Skin epidermis (tissue), 12 donors: Measurements from ENCODE around the gene ADGRG7.
A peak's percentile ranks its signal among the peaks of the same experiment; 100 is the strongest.

Source experiments
- H3K27ac ChIP-seq, 21 experiments: fragments of 200-600 bp; sonication (generic) in 11 of 21; one replicate each; pipeline ENCODE4 v1.5.0; 2020; ENCODE audit warnings: mild to moderate bottlenecking in 3 of 21, inconsistent platforms in 2 of 21, moderate library complexity in 2 of 21
- H3K4me3 ChIP-seq, 7 experiments: fragments of 200-600 bp; sonication (generic) in 2 of 7; one replicate each; pipeline ENCODE4 v1.5.0; 2020; ENCODE audit warnings: inconsistent platforms in 2 of 7, mild to moderate bottlenecking in 2 of 7, moderate library complexity in 1 of 7

ADGRG7 gene

GRCh38 chr3:100695696-100696095, 86.3 kb downstream of the ADGRG7 start:
- no peak overlapping the region for H3K27ac ChIP-seq
- no peak overlapping the region for H3K4me3 ChIP-seq

GRCh38 chr3:100696161-100696560, 86.8 kb downstream of the ADGRG7 start:
- Histone ChIP-seq H3K4me3 (no peak overlapping the region), H3K27ac (no peak overlapping the region)

GRCh38 chr3:100697172-100697571, 87.8 kb downstream of the ADGRG7 start:
- Histone ChIP-seq H3K4me3 (no peak overlapping the region), H3K27ac (no peak overlapping the region)

- H3K27ac ChIP-seq, result no peak overlapping the region
Measured at GRCh38 chr3:100697723-100698285, 88.4 kb downstream of the ADGRG7 start.

GRCh38 chr3:100698736-100699135, 89.3 kb downstream of the ADGRG7 start:
- Histone ChIP-seq H3K27ac (no peak overlapping the region), H3K4me3 (no peak overlapping the region)

More at GRCh38 chr3:100697723-100698285, 88.4 kb downstream of the ADGRG7 start:
- no peak overlapping the region for H3K4me3 ChIP-seq

- no peak overlapping the region for H3K27ac ChIP-seq
- no peak overlapping the region for H3K4me3 ChIP-seq
Measured at GRCh38 chr3:100700708-100701107, 91.3 kb downstream of the ADGRG7 start.

GRCh38 chr3:100702082-100702979, 92.9 kb downstream of the ADGRG7 start:
- no peak overlapping the region for H3K27ac ChIP-seq

GRCh38 chr3:100702980-100703345, 93.6 kb downstream of the ADGRG7 start:
- H3K27ac ChIP-seq, result no peak overlapping the region
- H3K4me3 ChIP-seq, result no peak overlapping the region

More at GRCh38 chr3:100702082-100702979, 92.9 kb downstream of the ADGRG7 start:
- H3K4me3 ChIP-seq, result no peak overlapping the region

GRCh38 chr3:100703865-100704264, 94.5 kb downstream of the ADGRG7 start:
- Histone ChIP-seq H3K27ac (no peak overlapping the region), H3K4me3 (no peak overlapping the region)

GRCh38 chr3:100706365-100706764, 97.0 kb downstream of the ADGRG7 start:
- H3K4me3 ChIP-seq, result no peak overlapping the region
- no peak overlapping the region for H3K27ac ChIP-seq

GRCh38 chr3:100708644-100708988, 99.2 kb downstream of the ADGRG7 start:
- peak overlapping the region; percentile 48 to 89 (median 79) for H3K4me3 ChIP-seq
- H3K27ac ChIP-seq, result peak overlapping the region in 20 of 21 experiments; percentile 20 to 99 (median 96)

- peak within 1 kb of the TSS; percentile 89 to 99 (median 97) for H3K27ac ChIP-seq
Measured at GRCh38 chr3:100708989-100709841, 99.8 kb downstream of the ADGRG7 start, which contains the start of gene TFG. Gene TFG, plus strand, starts transcription at chr3:100709494. Its CDS starts 4,192 bp downstream, at chr3:100713686.

GRCh38 chr3:100709842-100710260, 100.5 kb downstream of the ADGRG7 start:
- Histone ChIP-seq H3K4me3 (peak overlapping the region; percentile 48 to 89 (median 79)), H3K27ac (peak overlapping the region; percentile 89 to 99 (median 97))

More at GRCh38 chr3:100708989-100709841, 99.8 kb downstream of the ADGRG7 start, which contains the start of gene TFG:
- peak within 1 kb of the TSS; percentile 48 to 89 (median 79) for H3K4me3 ChIP-seq

GRCh38 chr3:100710261-100710968, 101.0 kb downstream of the ADGRG7 start:
- Histone ChIP-seq H3K4me3 (peak overlapping the region; percentile 48 to 89 (median 79)), H3K27ac (peak overlapping the region; percentile 89 to 99 (median 97))

GRCh38 chr3:100715176-100715575, 105.8 kb downstream of the ADGRG7 start:
- no peak overlapping the region for H3K27ac ChIP-seq

GRCh38 chr3:100717063-100717462, 107.7 kb downstream of the ADGRG7 start:
- H3K27ac ChIP-seq, result no peak overlapping the region

More at GRCh38 chr3:100715176-100715575, 105.8 kb downstream of the ADGRG7 start:
- H3K4me3 ChIP-seq, result no peak overlapping the region

GRCh38 chr3:100717637-100718487, 108.5 kb downstream of the ADGRG7 start:
- Histone ChIP-seq H3K27ac (no peak overlapping the region), H3K4me3 (no peak overlapping the region)

More at GRCh38 chr3:100717063-100717462, 107.7 kb downstream of the ADGRG7 start:
- no peak overlapping the region for H3K4me3 ChIP-seq

GRCh38 chr3:100719136-100719535, 109.7 kb downstream of the ADGRG7 start:
- no peak overlapping the region for H3K4me3 ChIP-seq
- no peak overlapping the region for H3K27ac ChIP-seq
